ENCODE results near the gene CNTN1. TPM values are rescaled to one million over a fixed set of nuclear protein-coding genes. Genes with fewer than 3 reads are reported as not detected.
A peak's percentile ranks its signal among the peaks of the same experiment; 100 is the strongest.

CNTN1 gene
- total RNA-seq, 1 experiment from 2014 or later: 6.5 TPM

- Histone ChIP-seq H3K27ac (ENCODE audit: insufficient read length, low read depth, low read length) (no peak overlapping the region), H4K20me1 (ENCODE audit: control insufficient read depth, insufficient read depth, insufficient read length) (no peaks in the 10 kb centered on the region), H2BK15ac (ENCODE audit: low read depth, low read length) (no peak overlapping the region), H3K4me2 (ENCODE audit: insufficient read depth, insufficient read length, low read length) (no peak overlapping the region), H3K4me1 (ENCODE audit: insufficient read depth, low read length) (no peaks in the 10 kb centered on the region), H2AFZ (ENCODE audit: low read length) (no peak overlapping the region), H2AK5ac (ENCODE audit: insufficient read length, low read length) (no peak overlapping the region), H3K18ac (ENCODE audit: insufficient read length, low read depth, low read length) (no peak overlapping the region), H2BK120ac (ENCODE audit: low read depth, low read length, poor library complexity, severe bottlenecking) (no peak overlapping the region), H3K14ac (ENCODE audit: insufficient read depth, low read length) (no peak overlapping the region), H3T11ph (ENCODE audit: low read length) (no peak overlapping the region), H4K5ac (ENCODE audit: insufficient read length, low read depth, low read length) (no peak overlapping the region), H3K27me3 (ENCODE audit: insufficient read depth, low read length) (no peaks in the 10 kb centered on the region), H3K56ac (ENCODE audit: insufficient read length, low read depth, low read length) (no peak overlapping the region), H2BK20ac (ENCODE audit: low read depth, low read length, poor library complexity, severe bottlenecking) (no peak overlapping the region), H3K23ac (ENCODE audit: insufficient read length, low read depth, low read length) (no peak overlapping the region), H2BK12ac (ENCODE audit: insufficient read length, low read depth, low read length) (no peak overlapping the region), H4K8ac (replicated peaks; ENCODE audit: insufficient read length, low read depth, low read length) (no peak overlapping the region), H3K9me3 (ENCODE audit: control insufficient read depth, low read depth, low read length) (no peaks in the 10 kb centered on the region), H3K9ac (ENCODE audit: extremely low read depth, insufficient read length, low read length) (no peak overlapping the region), H3K23me2 (ENCODE audit: insufficient read length, low read depth, low read length, poor library complexity, severe bottlenecking) (no peaks in the 10 kb centered on the region), H3K79me2 (ENCODE audit: insufficient read depth, low read length) (no peaks in the 10 kb centered on the region), H3K4ac (ENCODE audit: low read depth, low read length) (no peak overlapping the region), H4K91ac (ENCODE audit: insufficient read length, low read depth, low read length) (no peak overlapping the region), H3K79me1 (ENCODE audit: insufficient read depth, low read depth, low read length, poor library complexity, severe bottlenecking) (no peaks in the 10 kb centered on the region), H2BK5ac (ENCODE audit: insufficient read length, low read length) (no peak overlapping the region)
- no peaks in the 10 kb centered on the region for H3K27me3 Mint-ChIP-seq (ENCODE audit: low read depth)
- H3K27ac Mint-ChIP-seq: peak overlapping the region in 1 of 3 experiments; percentile 41; a peak in 2 of 7 replicates
- TF ChIP-seq, protein P1, sequence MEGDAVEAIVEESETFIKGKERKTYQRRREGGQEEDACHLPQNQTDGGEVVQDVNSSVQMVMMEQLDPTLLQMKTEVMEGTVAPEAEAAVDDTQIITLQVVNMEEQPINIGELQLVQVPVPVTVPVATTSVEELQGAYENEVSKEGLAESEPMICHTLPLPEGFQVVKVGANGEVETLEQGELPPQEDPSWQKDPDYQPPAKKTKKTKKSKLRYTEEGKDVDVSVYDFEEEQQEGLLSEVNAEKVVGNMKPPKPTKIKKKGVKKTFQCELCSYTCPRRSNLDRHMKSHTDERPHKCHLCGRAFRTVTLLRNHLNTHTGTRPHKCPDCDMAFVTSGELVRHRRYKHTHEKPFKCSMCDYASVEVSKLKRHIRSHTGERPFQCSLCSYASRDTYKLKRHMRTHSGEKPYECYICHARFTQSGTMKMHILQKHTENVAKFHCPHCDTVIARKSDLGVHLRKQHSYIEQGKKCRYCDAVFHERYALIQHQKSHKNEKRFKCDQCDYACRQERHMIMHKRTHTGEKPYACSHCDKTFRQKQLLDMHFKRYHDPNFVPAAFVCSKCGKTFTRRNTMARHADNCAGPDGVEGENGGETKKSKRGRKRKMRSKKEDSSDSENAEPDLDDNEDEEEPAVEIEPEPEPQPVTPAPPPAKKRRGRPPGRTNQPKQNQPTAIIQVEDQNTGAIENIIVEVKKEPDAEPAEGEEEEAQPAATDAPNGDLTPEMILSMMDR (conservative IDR thresholded peaks at IDR 0.05): no peak
- no peaks in the 10 kb centered on the region for H3K9me3 Mint-ChIP-seq
- DNase-seq: no peak
- no peaks in the 10 kb centered on the region for H3K36me3 Mint-ChIP-seq (ENCODE audit: insufficient read depth in 1 of 3, low read depth in 3 of 3)
- no peak overlapping the region for H3K4me3 Mint-ChIP-seq
- no CpG with 5 or more reads among the region's 2 CpGs for WGBS (ENCODE audit: extremely low coverage, insufficient read length, low lambda C conversion rate)
- H3K4me1 Mint-ChIP-seq: peaks cover 0 to 3% of the 10 kb centered on the region in 2 experiments; a peak in 1 of 4 replicates
These were observed 250.1 kb downstream of the CNTN1 start for GRCh38 chr12:40942326-40942725.

All from H9 (cell line).